Measurements from ENCODE around the gene ALKBH4.

GRCh38 chr7:102410123-102410522 lies 54.5 kb downstream of the ALKBH4 start:
- no peak for TF ChIP-seq ZNF70 (CRISPR knock-in tag; IDR thresholded peaks at IDR 0.05)
- no peak for TF ChIP-seq ARNTL (CRISPR knock-in tag; IDR thresholded peaks at IDR 0.05; ENCODE audit: borderline replicate concordance, low read depth)
- no peak for TF ChIP-seq ESRRG (CRISPR knock-in tag; IDR thresholded peaks at IDR 0.05)
- TF ChIP-seq PATZ1 (CRISPR knock-in tag; IDR thresholded peaks at IDR 0.05; ENCODE audit: borderline replicate concordance) = no peak
- TF ChIP-seq ZNF565 (CRISPR knock-in tag; conservative IDR thresholded peaks at IDR 0.05; ENCODE audit: low read depth) = no peak
- no peak for TF ChIP-seq ZFP3 (CRISPR knock-in tag; IDR thresholded peaks at IDR 0.05)
- TF ChIP-seq, protein P1, sequence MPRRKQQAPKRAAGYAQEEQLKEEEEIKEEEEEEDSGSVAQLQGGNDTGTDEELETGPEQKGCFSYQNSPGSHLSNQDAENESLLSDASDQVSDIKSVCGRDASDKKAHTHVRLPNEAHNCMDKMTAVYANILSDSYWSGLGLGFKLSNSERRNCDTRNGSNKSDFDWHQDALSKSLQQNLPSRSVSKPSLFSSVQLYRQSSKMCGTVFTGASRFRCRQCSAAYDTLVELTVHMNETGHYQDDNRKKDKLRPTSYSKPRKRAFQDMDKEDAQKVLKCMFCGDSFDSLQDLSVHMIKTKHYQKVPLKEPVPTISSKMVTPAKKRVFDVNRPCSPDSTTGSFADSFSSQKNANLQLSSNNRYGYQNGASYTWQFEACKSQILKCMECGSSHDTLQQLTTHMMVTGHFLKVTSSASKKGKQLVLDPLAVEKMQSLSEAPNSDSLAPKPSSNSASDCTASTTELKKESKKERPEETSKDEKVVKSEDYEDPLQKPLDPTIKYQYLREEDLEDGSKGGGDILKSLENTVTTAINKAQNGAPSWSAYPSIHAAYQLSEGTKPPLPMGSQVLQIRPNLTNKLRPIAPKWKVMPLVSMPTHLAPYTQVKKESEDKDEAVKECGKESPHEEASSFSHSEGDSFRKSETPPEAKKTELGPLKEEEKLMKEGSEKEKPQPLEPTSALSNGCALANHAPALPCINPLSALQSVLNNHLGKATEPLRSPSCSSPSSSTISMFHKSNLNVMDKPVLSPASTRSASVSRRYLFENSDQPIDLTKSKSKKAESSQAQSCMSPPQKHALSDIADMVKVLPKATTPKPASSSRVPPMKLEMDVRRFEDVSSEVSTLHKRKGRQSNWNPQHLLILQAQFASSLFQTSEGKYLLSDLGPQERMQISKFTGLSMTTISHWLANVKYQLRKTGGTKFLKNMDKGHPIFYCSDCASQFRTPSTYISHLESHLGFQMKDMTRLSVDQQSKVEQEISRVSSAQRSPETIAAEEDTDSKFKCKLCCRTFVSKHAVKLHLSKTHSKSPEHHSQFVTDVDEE (CRISPR knock-in tag; IDR thresholded peaks at IDR 0.05) = no peak
- no peak for TF ChIP-seq RARB (CRISPR knock-in tag; IDR thresholded peaks at IDR 0.05)
- TF ChIP-seq ISL1 (CRISPR knock-in tag; IDR thresholded peaks at IDR 0.05) = no peak
- no peak for TF ChIP-seq SNAI2 (CRISPR knock-in tag; IDR thresholded peaks at IDR 0.05)
- TF ChIP-seq, protein P2, sequence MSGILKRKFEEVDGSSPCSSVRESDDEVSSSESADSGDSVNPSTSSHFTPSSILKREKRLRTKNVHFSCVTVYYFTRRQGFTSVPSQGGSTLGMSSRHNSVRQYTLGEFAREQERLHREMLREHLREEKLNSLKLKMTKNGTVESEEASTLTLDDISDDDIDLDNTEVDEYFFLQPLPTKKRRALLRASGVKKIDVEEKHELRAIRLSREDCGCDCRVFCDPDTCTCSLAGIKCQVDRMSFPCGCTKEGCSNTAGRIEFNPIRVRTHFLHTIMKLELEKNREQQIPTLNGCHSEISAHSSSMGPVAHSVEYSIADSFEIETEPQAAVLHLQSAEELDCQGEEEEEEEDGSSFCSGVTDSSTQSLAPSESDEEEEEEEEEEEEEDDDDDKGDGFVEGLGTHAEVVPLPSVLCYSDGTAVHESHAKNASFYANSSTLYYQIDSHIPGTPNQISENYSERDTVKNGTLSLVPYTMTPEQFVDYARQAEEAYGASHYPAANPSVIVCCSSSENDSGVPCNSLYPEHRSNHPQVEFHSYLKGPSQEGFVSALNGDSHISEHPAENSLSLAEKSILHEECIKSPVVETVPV (CRISPR knock-in tag; IDR thresholded peaks at IDR 0.05) = no peak
- no peak for TF ChIP-seq TCF4 (CRISPR knock-in tag; IDR thresholded peaks at IDR 0.05; ENCODE audit: borderline replicate concordance)

All from SK-N-SH treated with all-trans-retinoic acid at 6 μM for 48 hours (cell line).